Measurements from ENCODE around the gene TBC1D12.

TBC1D12 gene

DNA sequence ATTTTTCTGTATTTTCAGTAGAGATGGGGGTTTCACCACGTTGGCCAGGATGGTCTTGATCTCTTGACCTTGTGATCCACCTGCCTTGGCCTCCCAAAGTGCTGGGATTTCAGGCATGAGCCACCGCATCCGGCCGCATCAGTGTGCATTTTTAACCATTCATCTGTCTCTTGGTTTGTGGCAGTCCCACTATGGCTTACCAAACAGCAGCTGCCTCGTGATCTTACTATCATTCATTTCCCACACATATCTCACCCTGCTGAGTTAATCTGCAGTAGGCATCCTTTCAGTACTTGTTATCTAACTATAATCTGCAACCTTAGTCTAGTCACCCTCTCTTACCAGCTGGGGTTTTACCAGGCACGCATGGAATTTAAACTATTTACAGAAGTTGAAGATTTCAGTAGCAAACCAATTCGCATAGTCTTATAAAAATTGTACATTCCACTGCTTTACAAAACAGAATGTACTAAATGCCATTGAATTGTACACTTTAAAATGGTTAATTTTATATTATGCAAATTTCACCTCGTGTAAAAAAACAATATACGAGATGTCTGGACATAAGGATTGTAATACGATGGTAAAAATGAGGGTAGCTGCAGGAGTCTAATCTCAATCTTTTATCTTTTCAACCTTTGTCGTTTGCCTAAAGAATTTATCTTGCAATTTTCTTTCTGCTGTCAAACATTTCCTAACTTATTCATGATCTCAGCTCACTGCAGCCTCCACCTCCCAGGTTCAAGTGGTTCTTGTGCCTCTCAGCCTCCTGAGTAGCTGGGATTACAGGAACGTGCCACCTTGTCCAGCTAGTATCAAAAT is 4.6 kb upstream of the TBC1D12 start:
- no peak overlapping the region for H4K8ac ChIP-seq (ENCODE audit: low read depth, low read length)
- no peak overlapping the region for H2BK5ac ChIP-seq (ENCODE audit: low read length)
- no peak overlapping the region for H4K5ac ChIP-seq (ENCODE audit: low read length)
- WGBS (ENCODE audit: extremely low coverage, insufficient coverage, low lambda C conversion rate) = no CpG with 5 or more reads among the region's 12 CpGs
- no peak overlapping the region for H3K9ac ChIP-seq (ENCODE audit: low read length)
- no peaks in the 10 kb centered on the region for H3K27me3 ChIP-seq (ENCODE audit: insufficient read depth, low read length, poor library complexity)
- no peak overlapping the region for H2BK120ac ChIP-seq (ENCODE audit: low read depth, low read length)
- H3K27ac ChIP-seq (ENCODE audit: low read depth, low read length) = no peak overlapping the region
- H3K18ac ChIP-seq (ENCODE audit: low read length) = no peak overlapping the region
- H2AK5ac ChIP-seq (ENCODE audit: low read length) = no peak overlapping the region
- H3K23ac ChIP-seq (ENCODE audit: low read length) = no peak overlapping the region
- H3K56ac ChIP-seq (ENCODE audit: low read length) = no peak overlapping the region
- peak; percentile 86 for DNase-seq
- no peaks in the 10 kb centered on the region for H3K36me3 ChIP-seq (ENCODE audit: control insufficient read depth, insufficient read depth, low read length)
- no peaks in the 10 kb centered on the region for H3K79me2 ChIP-seq (ENCODE audit: control insufficient read depth, insufficient read depth, low read length)
- H3K4me1 ChIP-seq (ENCODE audit: control insufficient read depth, low read depth, low read length) = peaks cover 2% of the 10 kb centered on the region
- H3K4ac ChIP-seq (ENCODE audit: low read depth, low read length) = no peak overlapping the region
- H2BK15ac ChIP-seq (replicated peaks; ENCODE audit: low read depth) = no peak overlapping the region
- no peaks in the 10 kb centered on the region for H3K79me1 ChIP-seq (ENCODE audit: low read length)
- H3K4me3 ChIP-seq (ENCODE audit: low read length) = no peak overlapping the region
- no peak overlapping the region for H3K4me2 ChIP-seq (ENCODE audit: low read length)

DNA sequence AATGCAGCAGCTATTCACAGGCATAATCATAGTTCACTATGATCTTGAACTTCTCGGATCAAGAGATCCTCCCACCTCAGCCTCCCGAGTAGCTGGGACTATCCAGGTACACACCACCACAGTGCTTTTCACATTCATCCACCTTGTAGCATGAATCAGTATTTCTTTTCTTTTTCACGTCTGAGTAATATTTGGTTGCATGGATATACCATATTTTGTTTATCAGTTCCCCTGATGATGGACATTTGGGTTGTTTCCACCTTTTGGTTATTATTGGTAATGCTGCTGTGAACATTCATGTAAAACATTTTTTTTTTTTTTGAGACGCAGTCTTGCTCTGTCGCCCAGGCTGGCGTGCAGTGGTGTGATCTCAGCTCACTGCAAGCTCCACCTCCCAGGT is 3.6 kb upstream of the TBC1D12 start:
- DNase-seq = no peak
- H3K4me1 ChIP-seq (ENCODE audit: control insufficient read depth, low read depth, low read length) = peaks cover 2% of the 10 kb centered on the region

GRCh38 chr10:94402843-94403379 is 570 bp downstream of the TBC1D12 start:
- no peaks in the 10 kb centered on the region for H3K79me2 ChIP-seq (ENCODE audit: control insufficient read depth, insufficient read depth, low read length)
- peak overlapping the region; percentile 97 for H3K18ac ChIP-seq (ENCODE audit: low read length)
- no peak overlapping the region for H2BK5ac ChIP-seq (ENCODE audit: low read length)
- peak; percentile 66 for DNase-seq
- H4K8ac ChIP-seq (ENCODE audit: low read depth, low read length) = no peak overlapping the region
- peak overlapping the region; percentile 92 for H3K56ac ChIP-seq (ENCODE audit: low read length)
- H3K9ac ChIP-seq (ENCODE audit: low read length) = peak overlapping the region; percentile 84
- no peaks in the 10 kb centered on the region for H3K4me1 ChIP-seq (ENCODE audit: control insufficient read depth, low read depth, low read length)
- peak overlapping the region; percentile 69 for H3K4me3 ChIP-seq (ENCODE audit: low read length)
- WGBS (ENCODE audit: extremely low coverage, insufficient coverage, low lambda C conversion rate) = no CpG with 5 or more reads among the region's 77 CpGs
- no peak overlapping the region for H2AK5ac ChIP-seq (ENCODE audit: low read length)
- no peak overlapping the region for H2BK120ac ChIP-seq (ENCODE audit: low read depth, low read length)
- H3K27me3 ChIP-seq (ENCODE audit: insufficient read depth, low read length, poor library complexity) = no peaks in the 10 kb centered on the region
- H3K23ac ChIP-seq (ENCODE audit: low read length) = no peak overlapping the region
- no peaks in the 10 kb centered on the region for H3K36me3 ChIP-seq (ENCODE audit: control insufficient read depth, insufficient read depth, low read length)
- H3K27ac ChIP-seq (ENCODE audit: low read depth, low read length) = peak overlapping the region; percentile 89
- no peak overlapping the region for H3K4ac ChIP-seq (ENCODE audit: low read depth, low read length)
- H4K5ac ChIP-seq (ENCODE audit: low read length) = no peak overlapping the region
- peak overlapping the region; percentile 71 for H3K4me2 ChIP-seq (ENCODE audit: low read length)
- peaks cover 1% of the 10 kb centered on the region for H3K79me1 ChIP-seq (ENCODE audit: low read length)
- no peak overlapping the region for H2BK15ac ChIP-seq (replicated peaks; ENCODE audit: low read depth)

More for the DNA sequence above, 3.6 kb upstream of the TBC1D12 start:
- H2BK120ac ChIP-seq (ENCODE audit: low read depth, low read length) = no peak overlapping the region
- no peaks in the 10 kb centered on the region for H3K79me1 ChIP-seq (ENCODE audit: low read length)
- no peak overlapping the region for H3K23ac ChIP-seq (ENCODE audit: low read length)
- H3K36me3 ChIP-seq (ENCODE audit: control insufficient read depth, insufficient read depth, low read length) = no peaks in the 10 kb centered on the region
- no peak overlapping the region for H3K9ac ChIP-seq (ENCODE audit: low read length)
- H2BK5ac ChIP-seq (ENCODE audit: low read length) = no peak overlapping the region
- H3K18ac ChIP-seq (ENCODE audit: low read length) = no peak overlapping the region
- no peaks in the 10 kb centered on the region for H3K27me3 ChIP-seq (ENCODE audit: insufficient read depth, low read length, poor library complexity)
- H3K56ac ChIP-seq (ENCODE audit: low read length) = no peak overlapping the region
- H3K4me2 ChIP-seq (ENCODE audit: low read length) = no peak overlapping the region
- H3K4ac ChIP-seq (ENCODE audit: low read depth, low read length) = no peak overlapping the region
- no peak overlapping the region for H3K27ac ChIP-seq (ENCODE audit: low read depth, low read length)
- H4K8ac ChIP-seq (ENCODE audit: low read depth, low read length) = no peak overlapping the region
- no peak overlapping the region for H2BK15ac ChIP-seq (replicated peaks; ENCODE audit: low read depth)
- no peak overlapping the region for H3K4me3 ChIP-seq (ENCODE audit: low read length)
- H4K5ac ChIP-seq (ENCODE audit: low read length) = no peak overlapping the region
- H2AK5ac ChIP-seq (ENCODE audit: low read length) = no peak overlapping the region
- no peaks in the 10 kb centered on the region for H3K79me2 ChIP-seq (ENCODE audit: control insufficient read depth, insufficient read depth, low read length)
- WGBS (ENCODE audit: extremely low coverage, insufficient coverage, low lambda C conversion rate) = no CpG with 5 or more reads among the region's 6 CpGs

- peaks cover 1% of the 10 kb centered on the region for H3K79me1 ChIP-seq (ENCODE audit: low read length)
- no peak overlapping the region for H2BK120ac ChIP-seq (ENCODE audit: low read depth, low read length)
- no peaks in the 10 kb centered on the region for H3K4me1 ChIP-seq (ENCODE audit: control insufficient read depth, low read depth, low read length)
- H3K36me3 ChIP-seq (ENCODE audit: control insufficient read depth, insufficient read depth, low read length) = no peaks in the 10 kb centered on the region
- peak overlapping the region; percentile 92 for H3K56ac ChIP-seq (ENCODE audit: low read length)
- peak; percentile 61 for DNase-seq
- H3K27me3 ChIP-seq (ENCODE audit: insufficient read depth, low read length, poor library complexity) = no peaks in the 10 kb centered on the region
- no peak overlapping the region for H4K5ac ChIP-seq (ENCODE audit: low read length)
- H3K4me3 ChIP-seq (ENCODE audit: low read length) = peak overlapping the region; percentile 69
- H3K4me2 ChIP-seq (ENCODE audit: low read length) = peak overlapping the region; percentile 91
- no peak overlapping the region for H4K8ac ChIP-seq (ENCODE audit: low read depth, low read length)
- H3K23ac ChIP-seq (ENCODE audit: low read length) = no peak overlapping the region
- no CpG with 5 or more reads among the region's 51 CpGs for WGBS (ENCODE audit: extremely low coverage, insufficient coverage, low lambda C conversion rate)
- H3K9ac ChIP-seq (ENCODE audit: low read length) = peak overlapping the region; percentile 84
- no peak overlapping the region for H3K4ac ChIP-seq (ENCODE audit: low read depth, low read length)
- H3K18ac ChIP-seq (ENCODE audit: low read length) = peak overlapping the region; percentile 97
- H3K27ac ChIP-seq (ENCODE audit: low read depth, low read length) = peak overlapping the region; percentile 89
- no peak overlapping the region for H2AK5ac ChIP-seq (ENCODE audit: low read length)
- H2BK15ac ChIP-seq (replicated peaks; ENCODE audit: low read depth) = no peak overlapping the region
- H2BK5ac ChIP-seq (ENCODE audit: low read length) = no peak overlapping the region
- no peaks in the 10 kb centered on the region for H3K79me2 ChIP-seq (ENCODE audit: control insufficient read depth, insufficient read depth, low read length)
Measured at GRCh38 chr10:94403380-94404213, 1.3 kb downstream of the TBC1D12 start.

DNA sequence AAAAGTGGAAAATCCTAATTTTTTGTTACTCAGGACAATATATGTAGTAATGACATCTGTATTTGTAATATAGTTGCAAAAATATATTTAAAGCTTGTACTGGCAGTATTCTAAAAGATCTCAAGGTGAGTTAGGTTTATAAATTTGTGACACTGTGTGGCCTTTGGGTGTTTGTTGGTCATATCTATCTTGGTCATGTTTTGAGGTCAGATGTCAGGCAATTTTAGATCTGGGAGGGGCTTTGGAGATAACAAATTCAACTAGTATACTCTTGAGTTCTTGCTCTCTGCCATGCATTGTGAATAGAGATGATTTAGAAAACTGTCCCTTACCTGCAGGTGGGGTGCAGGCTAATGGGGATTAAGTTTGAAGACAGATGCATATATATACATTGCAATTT is 3.1 kb downstream of the TBC1D12 start:
- no peak overlapping the region for H3K27ac ChIP-seq (ENCODE audit: low read depth, low read length)
- no peaks in the 10 kb centered on the region for H3K79me2 ChIP-seq (ENCODE audit: control insufficient read depth, insufficient read depth, low read length)
- H3K4me1 ChIP-seq (ENCODE audit: control insufficient read depth, low read depth, low read length) = no peaks in the 10 kb centered on the region
- no peak overlapping the region for H4K8ac ChIP-seq (ENCODE audit: low read depth, low read length)
- no peak overlapping the region for H3K56ac ChIP-seq (ENCODE audit: low read length)
- H3K18ac ChIP-seq (ENCODE audit: low read length) = no peak overlapping the region
- no peak overlapping the region for H3K9ac ChIP-seq (ENCODE audit: low read length)
- H3K27me3 ChIP-seq (ENCODE audit: insufficient read depth, low read length, poor library complexity) = no peaks in the 10 kb centered on the region
- H2AK5ac ChIP-seq (ENCODE audit: low read length) = no peak overlapping the region
- peaks cover 1% of the 10 kb centered on the region for H3K79me1 ChIP-seq (ENCODE audit: low read length)
- H3K36me3 ChIP-seq (ENCODE audit: control insufficient read depth, insufficient read depth, low read length) = no peaks in the 10 kb centered on the region
- H2BK5ac ChIP-seq (ENCODE audit: low read length) = no peak overlapping the region
- no peak overlapping the region for H3K4me2 ChIP-seq (ENCODE audit: low read length)
- DNase-seq = no peak
- no peak overlapping the region for H3K4me3 ChIP-seq (ENCODE audit: low read length)
- H4K5ac ChIP-seq (ENCODE audit: low read length) = no peak overlapping the region
- H2BK120ac ChIP-seq (ENCODE audit: low read depth, low read length) = no peak overlapping the region
- H3K23ac ChIP-seq (ENCODE audit: low read length) = no peak overlapping the region
- H3K4ac ChIP-seq (ENCODE audit: low read depth, low read length) = no peak overlapping the region
- no peak overlapping the region for H2BK15ac ChIP-seq (replicated peaks; ENCODE audit: low read depth)
